HG02973 (cell line): Measurements from ENCODE around the gene CAPN9.

Experiments
- ATAC-seq: cut with Tn5 transposase; IDR thresholded peaks from one replicate; pipeline ENCODE4 v1.9.1; 2021; ENCODE audit warnings: moderate library complexity; ENCODE audit not compliant: unreplicated experiment

Gene CAPN9

DNA sequence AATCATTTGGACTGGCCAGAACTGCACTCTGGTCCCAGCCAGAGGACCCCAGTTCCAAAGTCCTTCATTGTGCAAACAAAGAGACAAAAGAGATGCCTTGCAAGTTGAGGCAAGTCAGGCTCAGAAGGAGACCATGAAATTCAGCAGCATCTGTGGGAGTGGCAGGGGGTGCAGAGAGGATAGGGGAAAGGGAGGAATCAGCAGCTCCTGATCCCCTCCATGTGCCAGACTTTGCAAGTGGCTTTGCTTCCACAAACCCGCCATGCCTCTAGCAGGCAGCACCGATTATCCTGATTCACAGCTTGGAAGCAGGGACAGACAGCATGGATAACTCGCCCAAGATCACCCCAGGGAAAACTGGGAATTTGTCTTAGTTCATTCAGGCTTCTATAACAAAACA, 2.1 kb upstream of the CAPN9 start:
- ATAC-seq, result no peak

DNA sequence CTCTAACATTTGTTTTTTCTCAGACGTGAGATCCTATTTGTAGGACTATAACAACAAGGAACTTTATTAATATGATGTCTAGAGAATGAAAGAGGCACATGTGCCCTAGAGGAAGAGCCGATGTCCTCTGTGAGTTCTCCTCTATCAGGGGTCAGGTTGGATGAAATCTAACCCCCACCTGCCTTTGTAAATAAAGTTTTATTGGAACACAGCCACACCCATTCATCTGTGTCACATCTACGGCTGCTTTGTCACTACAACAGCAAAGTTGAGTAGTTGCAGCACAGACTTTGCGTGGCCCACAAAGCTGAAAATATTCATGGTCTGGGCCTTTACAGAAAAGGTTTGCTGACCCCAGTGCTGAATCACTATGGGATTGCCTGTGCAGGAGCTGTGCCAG, 571 bp upstream of the CAPN9 start:
- no peak for ATAC-seq

GRCh38 chr1:230747890-230748800, 957 bp downstream of the CAPN9 start:
- ATAC-seq, result no peak

DNA sequence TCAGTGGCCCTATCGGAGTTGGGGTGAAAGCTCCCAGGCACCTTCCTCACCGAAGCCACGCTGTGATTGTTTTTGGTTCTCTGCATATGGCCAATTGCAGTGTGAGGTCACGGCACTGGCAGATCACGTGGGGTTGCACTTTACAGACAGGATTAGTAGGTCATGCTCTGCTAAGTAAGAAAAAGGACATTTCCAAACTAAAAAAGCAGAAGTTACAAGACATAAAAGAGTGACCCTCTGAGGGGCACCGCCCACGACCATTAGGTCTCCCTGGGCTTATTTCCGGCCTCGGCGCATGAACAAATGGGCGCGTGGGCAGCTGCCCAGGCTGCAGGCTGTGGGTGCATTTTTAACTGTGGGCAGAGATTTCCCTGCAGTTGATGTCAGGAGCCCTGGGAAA, 2.0 kb downstream of the CAPN9 start:
- ATAC-seq, result no peak

DNA sequence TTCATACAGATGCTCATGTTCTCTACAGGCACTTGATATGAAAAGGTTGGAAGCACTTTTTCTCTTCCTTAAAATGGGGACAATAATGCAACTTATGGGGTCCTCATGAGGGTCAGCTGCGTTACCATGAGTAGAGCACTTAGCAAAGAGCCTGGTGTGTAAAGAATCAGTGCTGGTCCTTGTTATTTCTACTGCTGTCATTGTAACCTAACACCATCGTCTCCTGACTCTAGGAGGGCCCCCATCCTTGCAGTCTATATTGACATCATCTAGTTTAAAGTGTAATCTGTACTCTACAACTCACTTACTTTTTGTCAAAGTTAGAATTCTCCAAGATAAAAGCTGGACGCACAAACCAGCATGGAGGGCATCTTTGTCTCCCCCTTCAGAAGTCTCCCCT, 2.4 kb downstream of the CAPN9 start:
- ATAC-seq, result no peak

- no peak for ATAC-seq
These were observed 3.4 kb downstream of the CAPN9 start for GRCh38 chr1:230750576-230750975.

DNA sequence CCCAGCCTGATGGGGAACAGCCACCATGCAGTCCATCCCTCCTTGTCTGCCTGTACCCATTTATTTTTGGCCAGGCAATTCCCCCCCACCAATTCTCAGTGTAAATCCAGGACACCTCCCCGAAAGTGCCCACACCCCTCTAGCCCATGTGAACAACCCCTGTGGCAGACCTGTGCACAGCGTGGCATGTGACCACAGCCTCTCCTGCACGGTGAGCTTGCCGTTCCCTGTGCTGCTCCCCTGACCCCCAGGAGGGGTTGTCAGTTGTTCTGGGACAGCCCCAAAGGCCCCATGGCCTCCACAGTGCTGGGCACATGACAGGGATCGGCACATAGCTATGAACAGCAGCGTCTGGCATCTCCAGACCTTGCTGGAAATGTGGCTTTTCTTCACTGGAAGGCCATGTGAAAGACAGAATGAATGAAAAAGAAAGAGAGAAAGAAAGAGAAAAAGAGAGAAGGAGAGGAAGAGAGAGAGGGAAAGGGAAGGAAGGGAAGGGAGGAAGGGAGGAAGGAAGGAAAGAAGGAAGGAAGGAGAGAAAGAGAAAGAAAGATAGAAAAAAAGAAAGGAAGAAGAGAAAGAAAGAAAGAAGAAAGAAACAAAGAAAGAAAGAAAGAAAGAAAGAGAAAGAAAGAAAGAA, 3.9 kb downstream of the CAPN9 start:
- ATAC-seq, result no peak

- no peak for ATAC-seq
These were observed 5.2 kb downstream of the CAPN9 start for GRCh38 chr1:230752407-230752806.

GRCh38 chr1:230753191-230753585, 6.0 kb downstream of the CAPN9 start:
- ATAC-seq, result no peak

DNA sequence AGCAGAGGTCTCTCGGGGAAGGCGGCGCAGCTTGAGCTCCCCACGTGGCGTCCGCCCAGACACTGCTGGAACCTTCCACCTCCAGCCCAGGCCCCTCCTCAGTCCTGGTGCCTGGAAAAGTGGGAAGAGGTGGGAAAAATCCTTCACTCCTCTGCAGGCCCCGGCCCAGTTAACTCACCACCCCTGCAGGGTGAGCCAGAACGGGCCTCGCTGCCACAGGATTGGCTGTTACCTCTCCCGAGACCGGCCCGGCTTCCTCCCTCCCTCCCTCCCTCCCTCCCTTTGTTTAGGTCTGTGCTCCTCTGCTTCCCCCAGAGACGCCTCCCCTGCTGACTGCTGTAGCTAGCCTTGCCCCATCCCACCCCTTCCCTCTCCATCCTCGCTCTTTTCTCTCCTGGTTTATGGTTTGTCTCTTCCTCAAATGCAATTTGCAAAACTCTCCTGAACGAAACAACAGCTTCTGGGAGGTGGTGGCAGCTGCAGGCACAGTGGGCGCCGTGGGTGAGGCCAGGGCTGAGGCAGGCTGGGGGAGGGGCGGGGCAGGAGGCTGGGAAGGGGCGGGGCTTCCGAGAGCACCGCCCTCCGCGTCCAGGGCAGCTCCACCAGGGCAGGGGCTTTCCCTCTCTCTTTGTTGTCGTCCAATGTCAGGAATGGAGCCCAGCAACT, 6.5 kb downstream of the CAPN9 start:
- no peak for ATAC-seq

DNA sequence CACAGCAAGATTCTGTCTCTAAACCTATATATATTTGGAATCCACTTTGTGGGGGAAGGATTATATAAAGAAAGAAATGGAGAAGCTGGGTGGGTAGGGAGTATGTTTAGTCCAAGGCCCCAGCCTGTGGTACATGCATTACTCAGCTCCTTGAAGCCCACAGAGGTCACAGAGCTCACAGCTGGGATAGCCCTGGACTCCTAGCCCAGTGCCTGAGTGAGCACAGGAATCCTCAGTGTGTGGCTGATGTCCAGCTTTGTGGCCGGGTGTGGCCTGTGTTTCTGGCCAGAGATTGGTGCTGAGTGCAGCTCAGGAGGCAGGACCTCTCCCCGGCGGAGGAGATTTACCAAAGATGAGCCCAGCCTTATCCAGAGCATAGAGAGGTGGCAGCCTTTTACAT, 7.6 kb downstream of the CAPN9 start:
- ATAC-seq, result no peak

DNA sequence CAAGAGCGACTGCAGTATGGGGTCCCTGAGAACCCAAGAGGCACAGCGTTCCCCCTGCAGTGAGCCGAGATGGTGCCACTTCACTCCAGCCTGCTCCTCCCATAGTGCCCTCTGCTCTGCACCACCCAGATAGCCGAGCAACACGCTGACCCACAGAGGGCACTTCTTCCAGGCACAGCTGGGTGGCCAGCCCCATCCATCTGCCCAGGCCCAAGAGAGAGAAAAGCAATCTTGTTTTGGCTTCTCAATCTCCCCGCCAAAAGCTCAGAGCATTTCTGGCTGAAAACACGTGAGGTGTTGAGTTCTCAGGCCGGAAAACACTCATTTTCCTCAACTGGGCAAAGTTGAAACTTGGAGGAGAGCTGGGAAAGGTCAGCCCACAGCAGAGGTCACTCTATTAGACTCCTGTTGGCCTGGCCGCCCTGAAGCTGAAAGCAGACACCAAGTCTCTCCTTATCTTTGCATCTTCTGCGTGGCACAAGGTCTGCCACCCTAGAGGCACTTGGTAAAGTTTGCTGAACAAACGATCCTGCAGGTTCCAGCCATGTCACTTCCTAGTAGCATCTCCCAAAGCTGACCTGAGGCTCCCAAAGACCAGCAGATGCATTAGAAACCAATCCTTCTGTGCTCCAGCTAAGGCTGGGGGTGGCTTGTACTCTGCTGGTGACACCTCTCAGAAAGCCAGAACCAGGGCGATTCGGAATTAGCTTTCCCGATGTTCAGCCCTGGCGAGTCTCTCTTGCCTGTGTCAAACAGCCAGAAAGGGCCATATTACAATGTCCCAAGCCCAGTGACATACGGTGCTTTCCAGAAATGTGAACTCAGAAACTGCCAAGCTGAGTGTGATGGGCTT, 10.9 kb downstream of the CAPN9 start:
- no peak for ATAC-seq

DNA sequence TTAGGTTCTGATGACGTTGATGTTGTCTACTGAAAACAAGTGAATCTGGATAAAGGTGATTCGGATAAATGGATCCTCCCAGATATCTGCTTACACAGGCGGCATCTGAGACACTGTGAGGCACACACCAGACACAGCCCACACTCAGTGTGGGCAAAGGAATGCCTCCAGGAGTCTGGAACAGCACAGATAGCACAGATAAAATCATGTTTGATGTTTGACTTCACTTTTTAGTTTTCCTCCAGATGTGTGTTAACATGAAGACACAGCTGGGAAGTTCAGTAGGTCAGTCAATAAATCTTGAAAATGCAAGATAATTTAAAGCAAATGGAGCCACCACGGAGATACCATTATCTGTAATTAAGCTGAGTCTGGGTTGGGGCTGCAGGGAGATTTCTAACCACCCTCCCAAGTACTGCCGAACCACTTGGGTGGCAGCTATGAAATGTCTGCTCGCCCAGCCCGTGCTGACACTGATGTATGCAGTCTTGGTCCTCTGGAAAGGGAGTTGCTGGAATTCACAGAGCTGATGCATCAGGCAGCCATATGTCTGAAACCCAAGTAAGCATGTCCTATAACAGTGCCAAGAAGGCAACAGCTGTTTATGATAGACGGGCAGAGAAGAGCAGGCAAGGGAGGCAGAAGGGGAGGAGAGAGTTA, 11.7 kb downstream of the CAPN9 start:
- no peak for ATAC-seq

- no peak for ATAC-seq
These were observed 12.3 kb downstream of the CAPN9 start for GRCh38 chr1:230759369-230760065.

- ATAC-seq, result no peak
These were observed 13.2 kb downstream of the CAPN9 start for GRCh38 chr1:230760360-230760827.

- no peak for ATAC-seq
These were observed 14.4 kb downstream of the CAPN9 start for GRCh38 chr1:230761443-230762167.

DNA sequence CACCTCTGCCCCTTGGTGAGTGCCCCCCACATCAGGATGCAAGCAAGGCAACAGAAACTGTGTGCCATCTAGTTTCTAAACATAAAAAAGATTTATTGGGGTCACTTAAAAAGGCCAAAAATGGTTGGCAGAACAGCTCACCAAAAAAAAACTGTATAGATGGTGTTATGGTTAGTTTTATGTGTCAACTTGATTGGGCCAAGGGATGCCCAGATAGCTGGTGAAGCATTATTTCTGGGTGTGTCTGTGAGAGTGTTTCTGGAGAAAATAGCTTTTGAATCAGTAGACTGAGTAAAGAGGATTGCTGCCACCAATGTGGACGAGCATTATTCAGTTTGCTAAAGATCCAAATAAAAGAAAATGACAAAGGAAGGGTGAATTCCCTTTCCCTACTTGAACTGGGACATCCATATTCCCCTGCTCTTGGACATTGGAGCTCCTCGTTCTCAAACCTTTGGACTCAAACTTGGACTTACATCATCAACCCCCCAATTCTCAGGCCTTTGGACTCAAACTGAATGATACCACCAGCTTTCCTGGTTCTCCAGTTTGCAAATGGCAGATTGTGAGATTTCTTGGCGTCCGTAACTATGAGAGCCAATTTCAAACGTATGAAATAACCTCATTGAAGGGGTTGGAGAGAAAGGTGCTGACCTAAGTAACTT, 16.9 kb downstream of the CAPN9 start:
- no peak for ATAC-seq

DNA sequence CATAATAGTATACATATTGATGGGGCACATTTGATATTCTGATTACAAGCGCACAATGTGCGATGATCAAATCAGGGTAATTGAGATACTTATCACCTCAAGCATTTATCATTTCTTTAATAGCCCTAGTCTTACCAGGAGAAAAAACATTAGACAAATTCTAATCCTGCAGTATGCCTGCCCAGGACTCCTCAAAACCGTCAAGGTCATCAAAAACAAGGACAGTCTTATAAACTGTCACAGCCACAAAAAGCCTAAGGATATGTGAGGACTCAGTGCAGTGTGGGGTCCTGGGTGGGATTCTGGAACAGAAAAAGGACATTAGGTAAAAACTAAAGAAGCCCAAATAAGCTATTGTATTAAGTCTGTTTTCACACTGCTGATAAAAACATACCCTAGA, 19.1 kb downstream of the CAPN9 start:
- ATAC-seq, result no peak
